GM19324 (cell line): Measurements from ENCODE around the gene CDC42SE2.
"Not testable (repeated sequence)": the region's sequence is repeated elsewhere in the genome, so short reads cannot be mapped to it uniquely, and the experiment has no call there.

ENCODE experiments used
- ATAC-seq: cut with Tn5 transposase; IDR thresholded peaks from one replicate; pipeline ENCODE4 v1.9.1; 2021; ENCODE audit warnings: mild to moderate bottlenecking, moderate library complexity; ENCODE audit not compliant: unreplicated experiment, low FRiP score

The CDC42SE2 gene

DNA sequence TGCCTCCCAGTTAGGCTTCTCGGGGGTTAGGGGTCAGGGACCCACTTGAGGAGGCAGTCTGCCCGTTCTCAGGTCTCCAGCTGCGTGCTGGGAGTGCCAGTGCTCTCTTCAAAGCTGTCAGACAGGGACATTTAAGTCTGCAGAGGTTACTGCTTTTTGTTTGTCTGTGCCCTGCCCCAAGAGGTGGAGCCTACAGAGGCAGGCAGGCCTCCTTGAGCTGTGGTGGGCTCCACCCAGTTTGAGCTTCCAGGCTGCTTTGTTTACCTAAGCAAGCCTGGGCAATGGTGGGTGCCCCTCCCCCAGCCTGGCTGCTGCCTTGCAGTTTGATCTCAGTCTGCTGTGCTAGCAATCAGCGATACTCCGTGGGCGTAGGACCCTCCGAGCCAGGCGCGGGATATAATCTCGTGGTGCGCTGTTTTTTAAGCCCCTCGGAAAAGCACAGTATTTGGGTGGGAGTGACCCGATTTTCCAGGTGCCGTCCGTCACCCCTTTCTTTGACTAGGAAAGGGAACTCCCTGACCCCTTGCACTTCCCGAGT, 48.5 kb downstream of the CDC42SE2 start:
- not testable (repeated sequence) for ATAC-seq

DNA sequence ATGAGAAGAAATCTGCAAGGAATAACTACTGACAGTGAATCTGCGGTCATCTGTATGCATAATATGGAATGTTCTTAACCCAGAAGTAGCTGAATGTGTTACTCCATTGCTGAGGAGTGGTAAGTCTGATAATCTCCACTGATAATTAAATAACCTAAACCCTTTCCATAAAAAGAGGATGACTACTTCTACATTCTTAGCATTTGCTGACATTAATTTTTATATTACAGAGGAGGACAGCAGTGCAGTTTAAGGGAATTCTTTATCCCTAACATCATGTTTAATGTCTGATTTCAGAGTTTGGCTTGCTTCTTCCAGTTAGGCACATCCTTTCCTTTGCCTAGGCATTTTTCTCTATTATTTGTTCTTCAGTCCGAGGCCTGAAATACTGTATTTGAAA, 52.2 kb downstream of the CDC42SE2 start:
- ATAC-seq = no peak

DNA sequence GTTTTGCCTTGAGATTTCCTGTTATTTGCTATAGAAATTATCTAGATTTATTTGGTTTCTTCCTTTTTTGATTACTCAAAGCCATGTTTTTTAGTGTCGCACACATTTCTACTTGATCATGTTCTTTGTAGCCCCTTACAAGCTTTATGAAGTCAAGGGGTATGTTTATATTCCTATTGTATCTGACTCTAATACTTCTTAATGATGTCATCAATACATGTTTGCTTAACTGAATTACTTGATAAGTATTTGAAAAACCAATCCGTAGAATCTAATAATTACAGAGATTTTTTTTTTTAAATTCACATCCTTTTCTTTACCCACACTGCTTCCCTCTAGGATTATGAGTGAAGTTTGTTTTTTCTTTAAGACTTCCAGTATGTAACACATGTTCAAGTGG, 53.0 kb downstream of the CDC42SE2 start:
- ATAC-seq = no peak

DNA sequence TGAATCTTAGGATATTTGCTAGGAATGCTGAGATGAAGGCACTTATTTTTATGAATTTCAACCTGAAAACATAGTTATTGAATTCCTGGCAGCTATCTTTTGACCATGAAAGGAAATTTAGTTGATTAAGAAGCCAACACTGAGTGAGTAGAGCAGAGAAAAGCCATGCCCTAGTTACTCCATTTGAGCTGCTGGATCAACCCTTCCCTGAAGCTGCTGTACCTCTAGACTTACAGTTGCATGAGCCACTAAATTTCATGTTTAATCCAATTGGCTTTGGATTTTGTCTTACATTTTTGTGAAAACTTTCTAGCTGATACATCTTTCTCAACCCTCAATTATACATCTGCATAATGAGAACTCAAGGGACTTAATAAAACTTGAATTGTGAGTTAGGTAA, 54.6 kb downstream of the CDC42SE2 start:
- no peak for ATAC-seq

DNA sequence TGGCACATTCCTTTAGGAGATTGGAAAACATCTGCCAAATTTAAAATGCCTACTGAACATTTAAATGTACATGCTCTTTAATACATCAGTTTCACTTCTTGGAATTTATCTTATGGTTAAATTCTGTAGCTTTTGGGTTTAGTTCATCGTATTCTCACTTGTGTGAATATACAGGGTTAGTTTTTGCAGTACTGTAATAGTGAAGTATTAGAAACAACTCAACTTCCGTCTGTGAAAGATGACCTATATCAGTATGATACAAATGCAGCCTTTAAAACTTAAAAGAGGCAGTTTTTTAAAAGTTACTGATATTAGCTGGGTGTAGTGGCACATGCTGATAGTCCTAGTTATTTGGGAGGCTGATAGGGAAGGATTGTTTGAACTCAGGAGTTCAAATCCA, 57.2 kb downstream of the CDC42SE2 start:
- no peak for ATAC-seq

DNA sequence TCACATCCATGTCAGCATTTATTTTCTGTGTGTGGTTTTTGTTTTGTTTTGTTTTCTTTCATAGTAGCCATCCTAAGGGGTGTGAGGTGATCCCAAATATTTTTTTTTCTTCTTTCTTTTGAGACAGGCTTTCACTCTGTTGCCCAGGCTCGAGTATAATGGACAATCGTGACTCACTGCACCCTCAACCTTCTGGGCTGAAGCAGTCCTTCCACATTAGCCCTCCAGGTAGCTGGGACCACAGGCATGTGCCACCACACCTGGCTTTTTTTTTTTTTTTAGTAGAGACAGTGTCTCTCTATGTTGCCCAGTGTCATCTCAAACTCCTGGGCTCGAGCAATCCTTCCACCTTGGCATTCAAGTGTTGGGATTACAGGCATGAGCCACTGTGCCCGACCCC, 59.1 kb downstream of the CDC42SE2 start:
- no peak for ATAC-seq

DNA sequence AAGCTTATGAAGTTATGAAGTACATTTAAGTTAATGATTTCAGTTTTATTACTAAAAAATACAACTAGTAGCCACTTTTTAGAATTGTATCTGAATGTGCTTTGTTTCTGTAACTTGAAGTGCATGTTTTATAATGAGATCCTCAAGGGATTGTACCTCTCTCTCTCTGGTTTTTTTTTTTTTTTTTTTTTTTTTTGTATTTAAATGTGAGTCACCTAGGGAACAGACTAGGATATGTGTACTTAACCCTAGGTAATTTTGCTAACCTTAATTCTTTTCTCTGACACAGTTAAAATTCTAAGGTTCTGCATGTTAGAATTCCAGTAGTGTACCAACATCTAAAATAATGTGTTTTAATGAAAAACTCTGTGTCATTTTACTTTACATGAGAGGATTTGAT, 59.5 kb downstream of the CDC42SE2 start:
- ATAC-seq = no peak

DNA sequence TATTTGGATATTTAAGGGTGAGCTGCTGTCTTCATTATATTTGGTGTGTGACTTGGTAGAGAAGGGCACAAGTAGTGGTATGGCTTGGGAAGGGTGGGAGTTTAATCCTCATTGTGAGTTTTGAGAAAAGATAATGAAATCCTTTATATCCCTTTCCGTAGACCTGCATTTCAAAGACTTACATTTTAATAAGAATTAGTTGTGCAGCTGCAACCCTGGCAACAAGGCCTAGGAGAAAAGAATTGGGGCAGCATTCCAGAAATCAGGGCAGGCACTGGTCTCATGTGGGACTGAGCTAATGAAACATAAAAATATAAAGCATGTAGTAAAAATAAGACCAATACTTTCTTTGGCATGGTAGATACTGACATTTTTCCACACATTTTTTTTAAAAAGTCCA, 60.5 kb downstream of the CDC42SE2 start:
- ATAC-seq = no peak

DNA sequence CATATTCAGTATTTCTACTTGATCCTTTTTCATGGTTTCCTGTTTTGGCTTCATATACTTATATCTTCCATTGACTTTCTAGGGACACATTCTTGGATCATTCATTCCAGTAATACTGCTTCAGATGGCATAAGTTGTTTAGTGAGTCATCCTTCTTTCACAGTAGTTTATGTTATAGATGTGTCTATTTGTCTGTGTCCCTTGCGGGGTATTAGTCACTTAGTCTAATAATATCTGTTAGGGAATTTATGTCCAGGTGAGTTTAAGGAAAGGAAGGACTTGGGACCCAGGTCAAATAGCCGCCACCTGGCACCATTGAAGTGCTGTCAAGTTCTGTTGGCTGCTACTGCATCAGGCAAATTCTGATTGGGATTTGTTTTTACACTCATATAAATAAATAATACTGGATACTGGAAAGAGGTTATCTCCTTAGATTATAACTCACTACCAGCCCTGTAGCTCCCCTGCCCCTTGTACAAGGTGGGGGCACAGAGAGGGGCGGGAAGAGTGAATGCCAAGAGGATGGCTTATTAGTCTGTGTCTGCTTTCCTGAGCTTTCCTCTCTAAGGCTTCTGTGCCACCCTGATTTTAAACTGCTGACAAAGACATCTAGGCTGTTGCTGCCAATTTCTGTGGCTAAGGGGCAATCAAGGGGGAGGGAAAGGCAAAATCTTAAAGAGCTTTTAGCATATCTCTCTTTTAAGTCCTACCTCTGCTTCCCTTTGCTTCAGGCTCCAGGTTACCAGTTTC, 64.9 kb downstream of the CDC42SE2 start:
- ATAC-seq = no peak

DNA sequence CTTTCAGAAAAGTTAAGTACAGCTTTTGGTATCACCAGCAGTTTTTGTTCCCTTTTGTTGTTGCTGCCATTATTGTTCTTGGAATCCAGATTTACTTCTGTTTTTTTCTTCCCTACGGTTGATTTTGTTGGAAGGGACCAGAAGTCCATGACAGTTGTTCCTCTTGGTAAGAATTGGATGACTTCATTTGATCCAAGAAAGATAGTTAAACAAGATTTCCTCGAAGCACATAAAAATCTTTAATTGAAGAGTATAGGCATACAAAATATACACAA, 65.4 kb downstream of the CDC42SE2 start:
- ATAC-seq = no peak

DNA sequence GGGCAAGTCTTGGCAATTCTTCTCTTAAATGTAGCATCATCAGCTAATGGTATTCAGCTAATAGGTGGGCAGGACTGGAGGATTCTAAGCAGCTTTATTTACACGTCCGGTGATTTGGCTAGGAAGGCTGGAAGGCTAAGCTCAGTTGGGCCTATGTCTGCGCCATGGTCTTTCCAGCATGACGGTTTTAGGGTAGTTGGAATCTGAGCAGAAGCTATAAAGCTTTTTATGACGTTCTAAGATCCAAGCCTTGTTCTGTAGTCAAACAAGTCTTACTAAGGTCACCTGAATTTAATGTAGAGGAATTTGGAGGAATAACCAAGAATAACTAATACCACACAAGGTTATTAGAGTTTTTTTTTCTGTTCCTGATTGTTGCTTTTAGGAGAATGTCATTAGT, 66.2 kb downstream of the CDC42SE2 start:
- ATAC-seq = no peak

DNA sequence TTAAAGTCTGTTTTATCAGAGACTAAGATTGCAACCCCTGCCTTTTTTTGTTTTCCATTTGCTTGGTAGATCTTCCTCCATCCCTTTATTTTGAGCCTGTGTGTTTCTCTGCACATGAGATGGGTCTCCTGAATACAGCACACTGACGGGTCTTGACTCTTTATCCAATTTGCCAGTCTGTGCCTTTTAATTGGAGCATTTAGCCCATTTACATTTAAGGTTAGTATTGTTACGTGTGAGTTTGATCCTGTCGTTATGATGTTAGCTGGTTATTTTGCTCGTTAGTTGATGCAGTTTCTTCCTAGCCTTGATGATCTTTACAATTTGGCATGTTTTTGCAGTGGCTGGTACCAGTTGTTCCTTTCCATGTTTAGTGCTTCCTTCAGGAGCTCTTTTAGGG, 71.9 kb downstream of the CDC42SE2 start:
- ATAC-seq = not testable (repeated sequence)

DNA sequence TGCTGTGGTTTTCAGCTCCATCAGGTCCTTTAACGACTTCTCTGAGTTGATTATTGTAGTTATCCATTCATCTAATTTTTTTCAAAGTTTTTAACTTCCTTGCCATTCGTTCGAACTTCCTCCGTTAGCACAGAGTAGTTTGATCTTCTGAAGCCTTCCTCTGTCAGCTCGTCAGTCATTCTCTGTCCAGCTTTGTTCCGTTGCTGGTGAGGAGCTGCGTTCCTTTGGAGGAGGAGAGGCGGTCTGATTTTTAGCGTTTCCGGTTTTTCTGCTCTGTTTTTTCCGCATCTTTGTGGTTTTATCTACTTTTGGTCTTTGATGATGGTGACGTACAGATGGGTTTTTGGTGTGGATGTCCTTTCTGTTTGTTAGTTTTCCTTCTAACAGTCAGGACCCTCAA, 72.9 kb downstream of the CDC42SE2 start:
- ATAC-seq = not testable (repeated sequence)

DNA sequence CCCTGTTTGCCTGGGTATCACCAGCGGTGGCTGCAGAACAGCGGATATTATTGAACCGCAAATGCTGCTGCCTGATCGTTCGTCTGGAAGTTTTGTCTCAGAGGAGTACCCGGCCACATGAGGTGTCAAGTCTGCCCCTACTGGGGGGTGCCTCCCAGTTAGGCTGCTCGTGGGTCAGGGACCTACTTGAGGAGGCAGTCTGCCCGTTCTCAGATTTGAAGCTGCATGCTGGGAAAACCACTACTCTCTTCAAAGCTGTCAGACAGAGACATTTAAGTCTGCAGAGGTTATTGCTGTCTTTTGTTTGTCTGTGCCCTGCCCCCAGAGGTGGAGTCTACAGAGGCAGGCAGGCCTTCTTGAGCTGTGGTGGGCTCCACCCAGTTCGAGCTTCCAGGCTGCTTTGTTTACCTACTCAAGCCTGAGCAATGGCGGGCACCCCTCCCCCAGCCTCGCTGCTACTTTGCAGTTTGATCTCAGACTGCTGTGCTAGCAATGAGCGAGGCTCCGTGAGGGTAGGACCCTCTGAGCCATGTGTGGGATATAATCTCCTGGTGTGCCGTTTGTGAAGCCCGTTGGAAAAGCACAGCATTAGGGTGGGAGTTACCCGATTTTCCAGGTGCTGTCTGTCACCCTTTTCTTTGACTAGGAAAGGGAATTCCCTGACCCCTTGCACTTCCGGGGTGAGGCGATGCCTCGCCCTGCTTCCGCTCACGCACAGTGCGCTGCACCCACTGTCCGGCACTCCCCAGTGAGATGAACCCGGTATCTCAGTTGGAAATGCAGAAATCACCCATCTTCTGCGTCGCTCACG, 73.6 kb downstream of the CDC42SE2 start:
- ATAC-seq = not testable (repeated sequence)

DNA sequence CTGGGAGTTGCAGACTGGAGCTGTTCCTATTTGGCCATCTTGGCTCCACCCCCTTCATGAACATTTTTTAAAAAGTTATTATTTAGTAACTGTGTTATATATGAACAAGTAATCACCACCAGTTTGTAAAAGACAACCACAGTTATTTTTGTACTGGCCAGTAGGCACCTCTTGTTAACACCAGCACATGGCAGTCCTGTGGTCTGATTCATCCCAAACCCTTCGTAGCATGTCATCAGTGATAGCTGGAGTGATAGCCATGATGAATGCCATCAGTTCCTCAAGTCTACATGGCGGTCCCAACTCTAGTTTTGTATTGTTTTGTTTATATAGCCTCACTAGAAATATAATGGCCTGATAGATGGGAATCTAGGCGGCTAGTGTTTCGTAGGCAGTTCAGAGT, 74.2 kb downstream of the CDC42SE2 start:
- no peak for ATAC-seq

DNA sequence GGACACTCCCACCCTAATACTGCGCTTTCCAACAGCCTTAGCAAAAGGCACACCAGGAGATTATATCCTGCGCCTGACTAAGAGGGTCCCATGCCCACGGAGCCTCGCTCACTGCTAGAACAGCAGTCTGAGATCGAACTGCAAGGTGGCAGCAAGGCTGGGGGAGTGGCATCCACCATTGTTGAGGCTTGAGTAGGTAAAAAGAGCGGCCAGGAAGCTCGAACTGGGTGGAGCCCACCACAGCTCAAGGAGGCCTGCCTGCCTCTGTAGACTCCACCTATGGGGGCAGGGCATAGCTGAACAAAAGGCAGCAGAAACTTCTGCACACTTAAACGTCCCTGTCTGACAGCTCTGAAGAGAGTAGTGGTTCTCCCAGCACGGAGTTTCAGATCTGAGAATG, 80.4 kb downstream of the CDC42SE2 start:
- ATAC-seq = not testable (repeated sequence)

DNA sequence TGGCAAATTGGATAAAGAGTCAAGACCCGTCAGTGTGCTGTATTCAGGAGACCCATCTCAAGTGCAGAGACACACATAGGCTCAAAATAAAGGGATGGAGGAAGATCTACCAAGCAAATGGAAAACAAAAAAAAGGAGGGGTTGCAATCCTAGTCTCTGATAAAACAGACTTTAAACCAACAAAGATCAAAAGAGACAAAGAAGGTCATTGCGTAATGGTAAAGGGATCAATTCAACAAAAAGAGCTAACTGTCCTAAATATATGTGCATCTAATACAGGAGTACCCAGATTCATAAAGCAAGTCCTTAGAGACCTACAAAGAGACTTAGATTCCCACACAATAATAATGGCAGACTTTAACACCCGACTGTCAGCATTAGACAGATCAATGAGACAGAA, 82.4 kb downstream of the CDC42SE2 start:
- not testable (repeated sequence) for ATAC-seq

DNA sequence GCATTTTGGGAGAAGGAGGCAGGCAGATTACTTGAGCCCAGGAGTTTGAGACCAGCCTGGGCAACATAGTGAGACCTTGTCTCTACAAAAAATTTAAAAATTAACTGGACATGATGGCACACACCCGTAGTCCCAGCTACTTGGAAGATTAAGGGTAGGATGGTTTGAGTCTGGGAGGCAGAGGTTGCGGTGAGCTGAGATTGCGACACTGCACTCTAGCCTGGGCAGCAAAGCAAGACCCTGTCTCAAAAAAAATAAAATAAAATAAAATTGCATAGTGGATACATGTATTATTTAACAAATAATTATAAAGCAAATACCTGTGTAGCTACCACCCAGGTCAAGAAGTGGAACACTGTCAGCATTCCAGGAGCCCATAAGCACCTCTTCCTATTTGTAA, 90.1 kb downstream of the CDC42SE2 start:
- ATAC-seq = no peak

DNA sequence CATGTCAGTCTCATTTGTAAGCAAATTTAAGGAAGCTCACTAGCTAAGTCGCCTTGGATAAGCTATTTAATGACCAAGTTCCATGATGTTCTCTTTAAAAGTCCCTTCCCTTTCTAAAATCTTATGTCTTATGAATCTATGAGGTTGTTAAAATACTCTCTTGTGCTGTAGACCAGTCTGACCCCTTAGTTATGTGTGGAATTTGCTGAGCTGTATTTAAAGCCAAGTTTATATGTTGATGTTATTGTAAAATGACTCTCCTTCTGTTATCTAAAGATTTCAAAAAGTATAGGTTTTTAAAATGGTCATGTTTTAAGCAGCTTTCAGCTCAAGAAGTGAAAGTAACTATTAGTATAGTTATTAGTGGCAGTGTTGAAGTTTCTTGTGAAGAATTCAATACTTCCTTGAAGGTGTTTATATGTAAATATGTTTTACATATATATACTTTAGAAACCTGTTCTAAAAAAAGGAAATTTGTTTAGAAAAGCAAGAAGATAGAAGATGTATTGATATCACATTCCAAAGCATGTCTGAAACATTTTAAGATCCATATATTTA, 92.2 kb downstream of the CDC42SE2 start:
- ATAC-seq = no peak

DNA sequence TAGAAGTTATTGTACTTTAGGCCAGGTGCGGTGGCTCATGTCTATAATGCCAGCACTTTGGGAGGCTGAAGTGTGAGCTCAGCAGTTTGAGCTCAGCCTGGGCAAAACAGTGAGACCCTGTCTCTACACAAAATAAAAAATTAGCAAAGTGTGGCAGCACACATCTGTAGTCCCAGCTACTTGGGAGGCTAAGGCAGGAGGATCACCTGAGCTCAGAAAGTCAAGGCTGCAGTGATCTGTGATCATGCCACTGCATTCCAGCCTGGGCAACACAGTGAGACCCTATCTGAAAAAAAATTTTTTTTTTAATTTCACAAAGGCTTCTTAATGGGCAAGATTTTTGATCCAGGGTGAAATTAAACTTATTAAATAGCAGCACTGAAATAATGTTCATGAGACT, 92.8 kb downstream of the CDC42SE2 start:
- no peak for ATAC-seq

DNA sequence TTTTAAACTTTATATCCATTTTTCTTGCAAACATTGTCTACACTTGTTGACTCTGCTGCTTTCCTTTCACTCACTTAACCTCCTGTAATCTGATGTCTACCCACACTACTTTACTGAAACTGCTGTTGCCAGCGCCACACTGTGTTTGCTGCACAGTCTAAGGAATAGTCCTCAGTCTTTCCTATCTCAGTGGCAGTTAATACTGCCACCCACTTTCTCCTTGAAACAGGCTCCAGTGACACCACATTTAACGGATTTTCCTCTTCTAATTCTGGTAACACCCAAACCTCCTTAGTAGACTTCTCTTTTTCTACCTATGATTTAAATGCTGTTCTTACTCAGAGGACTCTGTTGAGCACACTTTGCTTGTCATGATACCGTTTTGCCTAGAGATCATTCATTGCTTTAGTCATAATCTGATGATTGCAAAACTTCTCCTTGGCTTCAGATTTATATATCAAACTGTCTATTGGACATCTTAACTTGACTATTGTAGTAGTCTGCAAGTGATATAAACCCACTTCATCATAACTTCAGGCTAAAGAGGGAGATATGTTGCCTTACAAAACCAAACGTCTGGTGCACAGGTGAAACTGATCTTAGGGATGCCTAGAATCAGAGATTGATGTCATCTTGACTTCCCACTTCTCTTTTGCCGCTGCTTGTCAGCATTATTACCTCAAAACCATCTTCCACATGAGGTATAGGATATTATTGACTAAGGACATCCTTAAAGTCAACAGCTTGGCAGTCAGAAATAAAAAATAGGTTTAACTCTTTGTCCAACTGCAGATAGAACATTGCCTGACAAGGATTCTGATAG, 94.1 kb downstream of the CDC42SE2 start:
- no peak for ATAC-seq
